Measurements from ENCODE around the gene AK1. TPM values are rescaled to one million over a fixed set of nuclear protein-coding genes. Genes with fewer than 3 reads are reported as not detected.

Gene AK1
- total RNA-seq, 4 donors from 2014 or later: 24.7 to 110 (median 62.4) TPM

GRCh38 chr9:127833555-127833954 is 43.9 kb downstream of the AK1 start:
- Histone ChIP-seq H3K4me1 (peaks cover 6 to 58% (median 24%) of the 10 kb centered on the region in 4 donors), H3K27me3 (peaks cover 5% of the 10 kb centered on the region), H3K36me3 (no peaks in the 10 kb centered on the region), H3K27ac (peak overlapping the region; percentile 71 to 87 (median 81)), H3K4me3 (no peak overlapping the region), H3K9me3 (no peaks in the 10 kb centered on the region)
- TF ChIP-seq EP300 (IDR thresholded peaks at IDR 0.05; ENCODE audit: low read depth) (no peak), POLR2AphosphoS5 (IDR thresholded peaks at IDR 0.05) (peak in 1 of 3 donors; percentile 26)
- no peak for DNase-seq
- WGBS, 2 donors (ENCODE audit: low coverage in 1 of 2): 21 to 22% methylated on average over 1 of the region's 1 CpG
- in situ Hi-C loops (cut with MboI; ENCODE audit: low pct_ligation_motif_present in 1 of 4, low pct_unique_long_range_greater_than_20kb in 1 of 4, low sequenced_read_pairs in 3 of 4): no loop called here
- intact Hi-C loops (cut with DNase I; ENCODE audit: low total_unique reads): no loop called here

GRCh38 chr9:127832248-127832647 is 45.2 kb downstream of the AK1 start:
- Histone ChIP-seq H3K36me3 (no peaks in the 10 kb centered on the region), H3K27ac (peak overlapping the region; percentile 17 to 84 (median 74)), H3K27me3 (peaks cover 5% of the 10 kb centered on the region), H3K4me1 (peaks cover 6 to 56% (median 23%) of the 10 kb centered on the region in 4 donors), H3K4me3 (no peak overlapping the region), H3K9me3 (no peaks in the 10 kb centered on the region)
- DNase-seq: no peak
- 78% methylated on average over 3 to 7 of the region's 7 CpGs for WGBS, 2 donors (ENCODE audit: low coverage in 1 of 2)
- in situ Hi-C loops (cut with MboI; ENCODE audit: low pct_ligation_motif_present in 1 of 4, low pct_unique_long_range_greater_than_20kb in 1 of 4, low sequenced_read_pairs in 3 of 4): no loop called here
- intact Hi-C loops (cut with DNase I; ENCODE audit: low total_unique reads): no loop called here
- no peak for TF ChIP-seq POLR2A (IDR thresholded peaks at IDR 0.05)
- TF ChIP-seq EP300 (IDR thresholded peaks at IDR 0.05; ENCODE audit: low read depth): no peak
- no peak for TF ChIP-seq CTCF (IDR thresholded peaks at IDR 0.05)
- TF ChIP-seq POLR2AphosphoS5 (IDR thresholded peaks at IDR 0.05): no peak

GRCh38 chr9:127829205-127829906 is 48.1 kb downstream of the AK1 start:
- Histone ChIP-seq H3K9me3 (no peaks in the 10 kb centered on the region), H3K36me3 (no peaks in the 10 kb centered on the region), H3K27ac (peak overlapping the region; percentile 73 to 79 (median 77)), H3K4me3 (no peak overlapping the region), H3K4me1 (peaks cover 0 to 46% (median 13%) of the 10 kb centered on the region in 4 donors), H3K27me3 (peaks cover 14% of the 10 kb centered on the region)
- intact Hi-C loops (cut with DNase I; ENCODE audit: low total_unique reads) (no loop called here), in situ Hi-C loops (cut with MboI; ENCODE audit: low pct_ligation_motif_present in 1 of 4, low pct_unique_long_range_greater_than_20kb in 1 of 4, low sequenced_read_pairs in 3 of 4) (no loop called here)
- 58 to 74% methylated on average over 3 to 6 of the region's 6 CpGs for WGBS, 2 donors (ENCODE audit: low coverage in 1 of 2)
- no peak for DNase-seq
- TF ChIP-seq CTCF (IDR thresholded peaks at IDR 0.05) (no peak), EP300 (IDR thresholded peaks at IDR 0.05; ENCODE audit: low read depth) (no peak), POLR2A (IDR thresholded peaks at IDR 0.05) (no peak), POLR2AphosphoS5 (IDR thresholded peaks at IDR 0.05) (no peak)

- WGBS, 2 donors (ENCODE audit: low coverage in 1 of 2): 20% methylated on average over 21 of the region's 34 CpGs; no CpG with 5 or more reads in 1 of the 2 donors
- intact Hi-C loops (cut with DNase I; ENCODE audit: low total_unique reads) (no loop called here), in situ Hi-C loops (cut with MboI; ENCODE audit: low pct_ligation_motif_present in 1 of 4, low pct_unique_long_range_greater_than_20kb in 1 of 4, low sequenced_read_pairs in 3 of 4) (no loop called here)
- H3K4me3 ChIP-seq: peak overlapping the region in 3 of 4 donors; percentile 6 to 35 (median 12)
- peak; percentile 79 for DNase-seq
- H3K27ac ChIP-seq: peak overlapping the region; percentile 73 to 79 (median 77)
- TF ChIP-seq EP300 (IDR thresholded peaks at IDR 0.05; ENCODE audit: low read depth) (no peak), POLR2A (IDR thresholded peaks at IDR 0.05) (peak; percentile 57), POLR2AphosphoS5 (IDR thresholded peaks at IDR 0.05) (peak; percentile 68 to 81 (median 70)), CTCF (IDR thresholded peaks at IDR 0.05) (no peak)
- H3K36me3 ChIP-seq: no peaks in the 10 kb centered on the region
- H3K4me1 ChIP-seq: peaks cover 0 to 42% (median 13%) of the 10 kb centered on the region in 4 donors
- H3K9me3 ChIP-seq: no peaks in the 10 kb centered on the region
- H3K27me3 ChIP-seq: peaks cover 14% of the 10 kb centered on the region
These were observed 49.0 kb downstream of the AK1 start for GRCh38 chr9:127828262-127829031.
